Panc1 (cell line): Measurements from ENCODE around the gene LIPK. TPM values are rescaled to one million over a fixed set of nuclear protein-coding genes. Genes with fewer than 3 reads are reported as not detected.

Source experiments
- ATAC-seq: fragments of 200-7000 bp; cut with Tn5 transposase; 2 replicates; pipeline ENCODE4 v1.9.1; 2020; ENCODE audit warnings: mild to moderate bottlenecking, moderate library complexity
- BruUV-seq: library from RNA; stranded (reverse); fragments of 400-500 nt; replicated peaks from 2 replicates; lab custom pipeline; 2021; lab: Mats Ljungman, UMichigan
- CTCF ChIA-PET: fragments of 300-600 bp; sonication (Branson Sonifier 250); formaldehyde crosslinking; loops from one replicate; lab custom pipeline; 2022; ENCODE audit warnings: antibody characterized with exemption; lab: Charles Lee
- POLR2A ChIA-PET: fragments of 300-600 bp; sonication (Branson Sonifier 250); formaldehyde crosslinking; loops from one replicate; lab custom pipeline; 2022; ENCODE audit warnings: antibody characterized with exemption; lab: Charles Lee
- DNase-seq: peaks from one replicate; pipeline ENCODE4 v3.0.0-alpha.2; 2010; ENCODE audit warnings: low read depth, low spot score
- H3K27ac ChIP-seq: 2 replicates; pipeline ENCODE4 v1.5.1; 2011; ENCODE audit warnings: mild to moderate bottlenecking, low read length, inconsistent platforms
- H3K27me3 ChIP-seq: fragments of 200-500 bp; sonication (Bioruptor generic); 2 replicates; pipeline ENCODE4 v1.6.0; 2014; ENCODE audit warnings: low read length, inconsistent platforms; ENCODE audit not compliant: control insufficient read depth, insufficient read depth
- H3K36me3 ChIP-seq: fragments of 200-500 bp; sonication (Bioruptor generic); 2 replicates; pipeline ENCODE4 v1.5.1; 2014; ENCODE audit warnings: inconsistent platforms, mild to moderate bottlenecking, low read length, moderate library complexity; ENCODE audit not compliant: control insufficient read depth, insufficient read depth
- H3K4me1 ChIP-seq: 2 replicates; pipeline ENCODE4 v1.5.1; 2011; ENCODE audit warnings: inconsistent platforms, mild to moderate bottlenecking, low read length, moderate library complexity; ENCODE audit not compliant: control insufficient read depth, insufficient read depth
- H3K4me3 ChIP-seq, 2 experiments: 2 replicates each; pipeline ENCODE4 v1.5.1; 2011 to 2012; ENCODE audit warnings: low read depth in 2 of 2, low read length in 2 of 2, mild to moderate bottlenecking in 2 of 2, inconsistent platforms in 1 of 2, moderate library complexity in 1 of 2
- H3K9me3 ChIP-seq: fragments of 200-500 bp; sonication (Bioruptor generic); 2 replicates; pipeline ENCODE4 v1.5.1; 2014; ENCODE audit warnings: low read depth, mild to moderate bottlenecking, inconsistent platforms, low read length, moderate library complexity; ENCODE audit not compliant: control insufficient read depth, insufficient read depth
- POLR2AphosphoS5 ChIP-seq: IDR thresholded peaks from 2 replicates; pipeline ENCODE4 v1.6.1; 2012; ENCODE audit warnings: mild to moderate bottlenecking, low read depth, low read length, moderate library complexity
- SIN3A ChIP-seq: IDR thresholded peaks from 2 replicates; pipeline ENCODE4 v1.6.1; 2012; ENCODE audit warnings: low read depth, mild to moderate bottlenecking, low read length, moderate library complexity, borderline replicate concordance; ENCODE audit not compliant: insufficient read depth
- TCF7L2 ChIP-seq: IDR thresholded peaks from 2 replicates; pipeline ENCODE4 v1.6.1; 2011; ENCODE audit warnings: mild to moderate bottlenecking, low read depth, low read length, inconsistent platforms
- in situ Hi-C: cut with HindIII; loops from 2 replicates; pipeline ENCODE4 v1.10.0; 2016; ENCODE audit warnings: low sequenced_read_pairs, low pct_unique_long_range_greater_than_20kb
- intact Hi-C: fragments of 100-400 bp; cut with micrococcal nuclease; formaldehyde crosslinking; loops from one replicate; pipeline ENCODE4 v1.10.0; 2022; ENCODE audit not compliant: unreplicated experiment
- total RNA-seq: library from RNA; stranded (reverse); gene quantifications from one replicate; pipeline ENCODE4 v1.2.1, GENCODE V29; 2021; ENCODE audit not compliant: unreplicated experiment
- TF ChIP-seq, protein P1 (sequence below): fragments of 450-650 bp; IDR thresholded peaks from 2 replicates; pipeline ENCODE4 v1.5.1; 2017; ENCODE audit warnings: mild to moderate bottlenecking
- TF ChIP-seq, protein P2 (sequence below), 2 experiments: IDR thresholded peaks; 2 replicates each; pipeline ENCODE4 v1.6.1; 2011 to 2012; ENCODE audit warnings: low read depth in 2 of 2, control low read depth in 1 of 2, low read length in 1 of 2, mild to moderate bottlenecking in 1 of 2, moderate library complexity in 1 of 2; ENCODE audit not compliant: insufficient read depth in 1 of 2

LIPK gene
- total RNA-seq, 1 experiment from 2014 or later: not detected

DNA sequence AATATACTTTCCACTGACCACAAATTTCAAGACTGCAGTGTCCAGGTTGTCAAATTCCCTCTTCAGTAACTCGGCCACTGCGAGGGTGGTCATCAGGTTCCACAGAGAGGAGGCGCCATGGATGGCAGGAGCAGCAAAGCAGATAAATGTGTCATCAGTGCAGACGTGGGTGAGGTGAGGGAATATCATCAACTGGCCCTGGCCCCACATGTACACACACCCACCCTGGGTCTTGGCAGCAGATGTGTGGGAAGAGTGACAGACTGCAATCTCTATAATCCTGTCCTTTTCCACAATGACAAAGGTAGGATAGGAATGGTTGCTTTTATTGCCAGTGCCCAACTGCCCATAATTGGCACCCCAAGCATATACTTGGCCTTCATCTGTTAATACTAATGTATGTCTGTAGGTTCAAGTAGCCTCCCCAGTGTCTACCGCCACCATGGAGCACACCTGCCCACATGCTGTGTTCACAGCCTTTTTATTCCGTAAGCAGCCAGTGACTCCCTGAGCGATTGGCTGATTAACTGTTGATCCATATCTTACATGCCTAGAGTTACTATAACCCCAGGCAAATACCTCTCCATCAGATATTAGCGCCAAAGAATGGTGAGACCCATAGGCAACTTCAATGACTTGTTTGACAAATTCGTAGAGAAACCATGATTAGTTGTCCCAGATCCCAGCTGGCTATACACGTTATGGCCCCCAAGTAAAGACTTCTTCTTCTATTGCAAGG lies 80.2 kb downstream of the LIPK start:
- H3K4me1 ChIP-seq: no peaks in the 10 kb centered on the region
- TF ChIP-seq TCF7L2 (no peak), POLR2AphosphoS5 (no peak), SIN3A (no peak)
- TF ChIP-seq, protein P1, sequence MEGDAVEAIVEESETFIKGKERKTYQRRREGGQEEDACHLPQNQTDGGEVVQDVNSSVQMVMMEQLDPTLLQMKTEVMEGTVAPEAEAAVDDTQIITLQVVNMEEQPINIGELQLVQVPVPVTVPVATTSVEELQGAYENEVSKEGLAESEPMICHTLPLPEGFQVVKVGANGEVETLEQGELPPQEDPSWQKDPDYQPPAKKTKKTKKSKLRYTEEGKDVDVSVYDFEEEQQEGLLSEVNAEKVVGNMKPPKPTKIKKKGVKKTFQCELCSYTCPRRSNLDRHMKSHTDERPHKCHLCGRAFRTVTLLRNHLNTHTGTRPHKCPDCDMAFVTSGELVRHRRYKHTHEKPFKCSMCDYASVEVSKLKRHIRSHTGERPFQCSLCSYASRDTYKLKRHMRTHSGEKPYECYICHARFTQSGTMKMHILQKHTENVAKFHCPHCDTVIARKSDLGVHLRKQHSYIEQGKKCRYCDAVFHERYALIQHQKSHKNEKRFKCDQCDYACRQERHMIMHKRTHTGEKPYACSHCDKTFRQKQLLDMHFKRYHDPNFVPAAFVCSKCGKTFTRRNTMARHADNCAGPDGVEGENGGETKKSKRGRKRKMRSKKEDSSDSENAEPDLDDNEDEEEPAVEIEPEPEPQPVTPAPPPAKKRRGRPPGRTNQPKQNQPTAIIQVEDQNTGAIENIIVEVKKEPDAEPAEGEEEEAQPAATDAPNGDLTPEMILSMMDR: no peak
- TF ChIP-seq, protein P2, sequence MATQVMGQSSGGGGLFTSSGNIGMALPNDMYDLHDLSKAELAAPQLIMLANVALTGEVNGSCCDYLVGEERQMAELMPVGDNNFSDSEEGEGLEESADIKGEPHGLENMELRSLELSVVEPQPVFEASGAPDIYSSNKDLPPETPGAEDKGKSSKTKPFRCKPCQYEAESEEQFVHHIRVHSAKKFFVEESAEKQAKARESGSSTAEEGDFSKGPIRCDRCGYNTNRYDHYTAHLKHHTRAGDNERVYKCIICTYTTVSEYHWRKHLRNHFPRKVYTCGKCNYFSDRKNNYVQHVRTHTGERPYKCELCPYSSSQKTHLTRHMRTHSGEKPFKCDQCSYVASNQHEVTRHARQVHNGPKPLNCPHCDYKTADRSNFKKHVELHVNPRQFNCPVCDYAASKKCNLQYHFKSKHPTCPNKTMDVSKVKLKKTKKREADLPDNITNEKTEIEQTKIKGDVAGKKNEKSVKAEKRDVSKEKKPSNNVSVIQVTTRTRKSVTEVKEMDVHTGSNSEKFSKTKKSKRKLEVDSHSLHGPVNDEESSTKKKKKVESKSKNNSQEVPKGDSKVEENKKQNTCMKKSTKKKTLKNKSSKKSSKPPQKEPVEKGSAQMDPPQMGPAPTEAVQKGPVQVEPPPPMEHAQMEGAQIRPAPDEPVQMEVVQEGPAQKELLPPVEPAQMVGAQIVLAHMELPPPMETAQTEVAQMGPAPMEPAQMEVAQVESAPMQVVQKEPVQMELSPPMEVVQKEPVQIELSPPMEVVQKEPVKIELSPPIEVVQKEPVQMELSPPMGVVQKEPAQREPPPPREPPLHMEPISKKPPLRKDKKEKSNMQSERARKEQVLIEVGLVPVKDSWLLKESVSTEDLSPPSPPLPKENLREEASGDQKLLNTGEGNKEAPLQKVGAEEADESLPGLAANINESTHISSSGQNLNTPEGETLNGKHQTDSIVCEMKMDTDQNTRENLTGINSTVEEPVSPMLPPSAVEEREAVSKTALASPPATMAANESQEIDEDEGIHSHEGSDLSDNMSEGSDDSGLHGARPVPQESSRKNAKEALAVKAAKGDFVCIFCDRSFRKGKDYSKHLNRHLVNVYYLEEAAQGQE (IDR thresholded peaks at IDR 0.05; ENCODE audit: insufficient read depth in 1 of 2, low read depth in 2 of 2, low read length in 1 of 2): no peak
- intact Hi-C loops (no loop called here), in situ Hi-C loops (no loop called here)
- H3K4me3 ChIP-seq: no peak overlapping the region
- H3K36me3 ChIP-seq: no peaks in the 10 kb centered on the region
- CTCF ChIA-PET: no interaction called here
- H3K9me3 ChIP-seq: no peaks in the 10 kb centered on the region
- ATAC-seq: no peak
- H3K27me3 ChIP-seq: no peaks in the 10 kb centered on the region
- no peak for DNase-seq
- POLR2A ChIA-PET: no interaction called here
- no peak overlapping the region for H3K27ac ChIP-seq
- BruUV-seq: no TSS peak

DNA sequence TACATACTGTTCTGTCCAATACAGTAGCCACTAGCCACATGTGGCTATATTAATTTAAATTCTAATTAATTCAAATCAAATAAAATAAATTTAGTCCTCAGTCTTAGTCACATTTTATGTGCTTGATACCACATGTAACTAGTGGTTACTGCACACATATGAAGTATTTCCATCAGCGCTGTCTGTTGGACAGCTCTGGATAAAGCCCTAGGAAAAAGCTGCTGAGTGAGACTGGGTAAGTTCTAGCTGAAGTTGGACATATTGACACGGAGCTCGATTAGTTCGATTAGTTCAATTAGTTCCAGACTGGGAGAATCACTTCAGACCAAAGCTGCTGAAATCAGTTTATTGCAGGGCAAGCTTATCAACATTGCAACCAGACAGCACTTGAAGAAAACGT lies 81.4 kb downstream of the LIPK start:
- TF ChIP-seq, protein P1: no peak
- DNase-seq (no peak), ATAC-seq (no peak)
- H3K27ac ChIP-seq: no peak overlapping the region
- intact Hi-C loops (no loop called here), in situ Hi-C loops (no loop called here)
- BruUV-seq: no TSS peak
- no peaks in the 10 kb centered on the region for H3K27me3 ChIP-seq
- ChIA-PET POLR2A (no interaction called here), CTCF (no interaction called here)
- no peak overlapping the region for H3K4me3 ChIP-seq
- no peaks in the 10 kb centered on the region for H3K36me3 ChIP-seq
- no peaks in the 10 kb centered on the region for H3K9me3 ChIP-seq
- no peaks in the 10 kb centered on the region for H3K4me1 ChIP-seq
